Measurements from ENCODE around the gene ING5.
"Not testable (repeated sequence)": the region's sequence is repeated elsewhere in the genome, so short reads cannot be mapped to it uniquely, and the experiment has no call there.

ING5 gene

GRCh38 chr2:241701399-241702154, at the start of gene ING5:
ING5 (plus strand) TSS chr2:241702039; CDS start chr2:241702066, 27 bp downstream.
- no peak for FAIRE-seq

- FAIRE-seq: no peak
Observed at GRCh38 chr2:241652142-241652541, 49.7 kb upstream of the ING5 start.

DNA sequence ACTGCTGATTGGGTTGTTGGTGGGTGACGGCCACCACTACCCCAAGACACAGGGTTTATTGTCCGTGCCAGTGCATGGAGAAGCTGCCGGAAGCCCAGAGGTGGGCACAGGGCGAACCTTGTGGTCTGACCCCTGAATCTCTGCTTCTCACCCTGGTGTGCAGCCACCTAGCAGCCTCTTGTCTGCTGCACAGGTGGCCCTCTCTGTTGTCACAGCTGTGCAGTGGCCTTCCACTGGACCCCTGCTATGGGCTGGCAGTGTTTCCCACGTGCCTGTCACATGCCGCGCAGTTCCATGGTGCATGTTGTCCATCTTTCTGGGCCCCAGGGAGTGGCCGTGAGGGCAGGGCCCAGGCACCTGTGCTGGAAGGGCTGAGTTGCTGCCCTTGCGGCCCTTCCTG, 49.1 kb upstream of the ING5 start:
- no peak for FAIRE-seq

DNA sequence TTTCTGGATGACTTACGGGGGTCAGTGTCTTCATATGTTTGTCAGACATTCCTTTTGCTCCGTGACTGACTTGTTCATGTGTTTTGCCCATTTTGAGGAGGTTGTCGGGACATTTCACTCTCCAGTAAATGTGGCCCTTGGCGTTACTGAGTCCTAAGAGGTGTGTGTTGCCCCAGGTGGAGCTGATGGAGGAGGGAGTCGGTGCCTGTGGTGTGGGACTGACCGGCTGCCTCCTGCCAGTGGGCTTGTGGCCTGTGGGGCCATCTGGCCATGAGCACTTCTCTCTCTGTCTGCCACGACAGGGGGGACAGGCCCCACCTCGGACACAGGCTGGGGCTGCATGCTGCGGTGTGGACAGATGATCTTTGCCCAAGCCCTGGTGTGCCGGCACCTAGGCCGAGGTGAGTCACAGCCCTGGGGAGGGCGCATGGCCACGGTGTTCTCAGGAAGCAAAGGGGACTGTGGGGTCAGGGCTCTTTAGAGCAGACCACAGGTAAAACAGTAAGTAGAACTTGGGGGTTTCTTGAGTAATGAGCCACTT, 48.6 kb upstream of the ING5 start:
- no peak for FAIRE-seq

- no peak for FAIRE-seq
Observed at GRCh38 chr2:241654551-241654950, 47.3 kb upstream of the ING5 start.

GRCh38 chr2:241655516-241656189, 46.2 kb upstream of the ING5 start:
- no peak for FAIRE-seq

DNA sequence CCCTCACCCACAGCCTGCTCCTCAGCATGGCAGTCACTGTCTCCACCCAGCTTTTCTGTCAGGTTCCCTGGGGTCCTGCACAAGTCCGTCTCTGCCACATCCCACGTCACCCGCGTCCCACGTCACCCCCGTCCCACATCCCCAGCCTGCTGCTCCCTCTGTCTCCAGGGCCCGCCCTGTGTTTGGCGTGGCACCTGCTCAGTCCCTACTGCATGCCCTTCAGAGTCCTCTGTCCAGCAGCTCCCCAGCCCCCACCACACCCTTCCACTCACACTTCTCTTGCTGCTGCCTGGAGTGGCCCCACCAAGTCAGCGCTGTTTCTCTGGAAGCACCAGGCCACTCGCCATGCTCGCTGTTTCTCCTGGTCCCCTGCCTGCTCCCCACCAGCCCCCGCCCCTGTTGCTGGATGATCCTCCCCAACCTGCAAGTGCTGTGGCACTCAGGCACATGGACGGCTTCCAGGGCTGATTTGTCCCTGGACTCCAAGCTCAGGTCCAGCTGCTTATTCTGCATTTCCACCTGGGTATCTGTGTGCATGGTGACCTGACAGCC, 45.6 kb upstream of the ING5 start:
- no peak for FAIRE-seq

GRCh38 chr2:241657786-241658254, 44.0 kb upstream of the ING5 start:
- FAIRE-seq: no peak

DNA sequence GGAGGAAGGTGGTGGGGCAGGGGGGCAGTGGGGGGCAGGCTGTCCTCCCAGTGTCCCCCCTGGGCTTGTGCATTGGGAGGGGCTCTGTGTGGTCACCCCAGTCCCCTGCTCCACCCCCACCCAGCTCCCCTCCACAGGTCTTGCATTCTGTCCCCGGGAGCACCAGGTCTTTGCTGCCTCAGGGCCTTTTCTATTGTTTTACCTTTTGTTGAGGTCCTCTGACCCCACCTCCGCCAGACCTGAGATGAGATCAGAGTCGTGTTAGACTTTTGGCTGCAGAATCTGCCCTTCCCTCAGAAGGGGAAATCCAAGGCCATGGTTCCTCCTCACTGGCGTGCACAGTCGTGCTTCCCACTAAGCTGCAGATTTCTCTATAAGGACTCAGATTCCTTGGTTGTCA, 43.5 kb upstream of the ING5 start:
- no peak for FAIRE-seq

DNA sequence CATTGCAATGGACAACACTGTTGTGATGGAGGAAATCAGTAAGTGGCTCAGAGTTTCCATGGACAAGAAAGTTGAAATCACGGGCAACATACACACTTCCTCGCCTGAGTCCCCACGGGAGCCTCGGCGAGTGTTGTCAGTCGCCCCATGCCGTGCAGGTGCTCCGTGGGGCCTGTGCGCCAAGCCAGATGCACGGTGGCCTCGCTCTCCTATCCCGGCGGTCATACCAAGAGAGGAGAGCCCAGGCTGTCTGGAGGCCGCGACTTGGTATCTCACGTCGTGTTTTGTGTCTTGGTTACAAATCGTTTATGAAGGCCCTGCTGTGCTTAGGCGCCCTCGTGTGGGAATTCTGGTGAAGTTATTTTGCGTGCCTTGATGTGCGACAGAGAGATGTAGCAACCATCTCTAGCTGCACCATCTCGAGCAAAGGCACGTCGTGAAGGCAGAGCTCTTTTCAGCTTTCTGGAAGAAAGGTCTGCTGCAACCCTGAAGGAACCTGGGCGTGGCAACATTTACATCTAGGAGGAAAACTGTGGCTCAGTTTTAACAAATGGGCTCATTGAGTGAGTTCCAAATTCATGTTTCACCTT, 42.6 kb upstream of the ING5 start:
- peak; percentile 81 for FAIRE-seq

DNA sequence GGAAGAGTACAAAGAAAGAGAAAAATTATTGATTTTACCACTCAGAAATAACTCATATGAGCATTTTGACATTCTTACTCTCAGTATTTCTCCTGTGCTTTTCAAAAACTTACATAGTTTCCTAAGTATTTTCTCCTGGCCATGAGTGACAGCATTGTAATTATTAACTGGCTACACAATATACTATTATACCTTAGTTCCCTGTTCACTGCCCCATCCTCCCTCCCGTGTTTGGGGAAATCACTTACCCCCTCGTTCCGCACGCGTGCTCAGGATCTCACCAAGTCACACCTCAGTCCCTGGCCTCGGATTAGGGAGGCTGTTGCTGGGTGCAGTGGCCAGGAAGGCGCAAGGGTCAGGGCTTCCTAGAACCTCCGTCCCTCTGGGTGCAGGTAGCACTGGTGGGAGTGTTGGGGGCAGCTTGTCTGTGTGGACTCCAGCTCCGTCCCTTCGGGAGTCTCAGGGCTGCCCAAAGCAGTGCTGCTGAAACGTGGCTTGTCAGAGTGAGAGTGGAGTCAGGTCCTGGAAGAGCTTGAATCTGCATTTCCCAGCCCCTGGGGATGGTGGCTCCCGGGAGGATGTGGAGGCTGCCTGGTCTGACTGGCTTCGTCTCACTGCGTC, 41.1 kb upstream of the ING5 start:
- no peak for FAIRE-seq

GRCh38 chr2:241662731-241663130, 39.1 kb upstream of the ING5 start:
- not testable (repeated sequence) for FAIRE-seq

GRCh38 chr2:241665731-241666440, 36.0 kb upstream of the ING5 start:
- no peak for FAIRE-seq

GRCh38 chr2:241666627-241667400, 35.0 kb upstream of the ING5 start:
- no peak for FAIRE-seq

DNA sequence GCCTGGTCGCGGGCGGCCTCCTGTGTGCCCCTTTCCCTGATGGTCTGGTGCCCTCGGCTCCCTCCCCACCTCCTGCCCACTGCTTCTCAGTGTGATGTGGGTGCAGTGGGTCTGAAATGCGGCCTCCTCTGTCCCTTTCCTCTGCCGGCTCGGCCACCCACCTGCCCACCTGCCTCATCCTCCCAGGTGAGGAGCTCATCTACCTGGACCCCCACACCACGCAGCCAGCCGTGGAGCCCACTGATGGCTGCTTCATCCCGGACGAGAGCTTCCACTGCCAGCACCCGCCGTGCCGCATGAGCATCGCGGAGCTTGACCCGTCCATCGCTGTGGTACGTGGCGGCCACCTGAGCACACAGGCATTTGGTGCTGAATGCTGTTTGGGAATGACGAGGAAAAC, 33.5 kb upstream of the ING5 start:
- FAIRE-seq: no peak

- no peak for FAIRE-seq
Observed at GRCh38 chr2:241668839-241669238, 33.0 kb upstream of the ING5 start.

DNA sequence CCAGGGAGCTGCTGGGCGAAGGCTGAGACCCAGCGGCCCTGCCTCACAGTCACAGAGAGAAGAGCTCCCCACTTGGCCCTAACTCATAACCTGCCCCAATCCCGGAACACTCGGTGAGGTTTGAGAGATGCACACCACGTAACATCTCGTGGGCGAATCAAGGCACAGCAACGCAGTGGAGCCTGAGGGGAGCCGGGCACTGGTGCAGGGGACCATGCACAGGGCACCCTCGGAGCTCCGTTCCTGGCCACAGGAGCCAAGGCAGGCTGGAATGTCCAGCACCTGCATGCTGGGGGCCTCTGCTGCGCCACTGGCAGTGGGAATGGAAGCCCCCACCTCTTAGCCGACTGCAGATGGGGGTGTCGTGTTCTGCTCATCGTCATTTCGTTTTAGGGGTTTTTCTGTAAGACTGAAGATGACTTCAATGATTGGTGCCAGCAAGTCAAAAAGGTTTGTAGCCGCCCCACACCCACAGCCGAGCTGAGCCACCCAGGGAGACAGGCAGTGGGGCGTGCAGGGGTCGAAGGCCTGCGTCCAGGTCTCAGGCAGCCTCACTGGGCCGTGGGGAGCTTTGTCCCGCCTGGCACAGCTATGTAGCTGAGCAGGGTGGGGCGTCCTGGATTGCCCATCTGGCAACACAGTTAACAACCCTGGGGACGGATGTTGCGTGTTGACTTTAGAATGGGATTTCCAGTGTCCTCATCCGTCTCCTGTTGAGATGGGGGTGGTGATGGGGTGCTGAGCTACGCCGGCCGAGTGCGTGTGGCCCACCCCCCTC, 31.3 kb upstream of the ING5 start:
- FAIRE-seq: no peak

DNA sequence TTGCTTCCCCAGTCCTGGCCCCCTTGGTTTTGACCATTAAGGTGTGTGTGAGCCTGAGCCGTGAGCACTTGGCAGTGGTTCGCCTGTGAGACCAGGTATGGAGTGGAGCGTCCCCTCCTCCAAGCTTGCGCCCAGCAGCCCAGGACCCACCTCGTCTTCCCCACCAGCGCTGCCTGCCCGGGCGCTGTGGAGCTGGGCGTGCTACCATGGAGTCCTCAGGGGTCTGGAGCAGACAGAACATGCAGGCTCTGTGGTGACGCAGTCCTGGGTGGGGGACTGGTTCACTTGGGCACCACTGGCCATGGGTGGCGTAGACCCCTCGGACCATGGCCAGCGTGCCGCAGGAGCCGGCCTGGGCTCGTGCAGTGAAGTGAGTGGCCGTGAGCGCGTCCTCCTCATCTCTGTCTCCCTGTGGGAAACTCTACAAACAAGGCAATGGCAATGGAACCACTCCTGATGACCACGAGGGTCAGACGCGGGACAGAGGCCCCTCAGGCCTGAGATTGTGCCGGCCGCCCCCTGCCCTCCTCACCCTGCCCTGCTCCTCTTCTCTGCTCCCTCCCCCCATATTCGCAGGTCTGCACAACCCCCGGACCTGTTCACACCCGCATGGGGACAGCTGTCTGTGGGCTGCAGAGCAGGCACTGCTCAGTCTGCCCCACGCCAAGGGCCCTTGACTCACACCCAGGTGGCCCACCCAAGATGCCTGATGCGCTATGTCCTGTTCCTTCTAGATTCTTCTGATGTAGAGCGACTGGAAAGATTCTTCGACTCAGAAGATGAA, 30.2 kb upstream of the ING5 start:
- FAIRE-seq: no peak

GRCh38 chr2:241672243-241673188, 29.3 kb upstream of the ING5 start:
- FAIRE-seq: no peak

Data from TTC549 (cell line).